HepG2 (cell line): ENCODE measurements around the gene NIPSNAP3A. TPM values are rescaled to one million over a fixed set of nuclear protein-coding genes. Genes with fewer than 3 reads are reported as not detected.

Source experiments
- IRF9 ChIP-seq: sonication (generic); formaldehyde crosslinking; IDR thresholded peaks from 2 replicates; pipeline ENCODE4 v1.8.0; 2022; ENCODE audit warnings: missing genetic modification reagents, mild to moderate bottlenecking, borderline replicate concordance
- KIAA2018 ChIP-seq: sonication (generic); formaldehyde crosslinking; IDR thresholded peaks from 2 replicates; pipeline ENCODE4 v1.5.0; 2020; ENCODE audit warnings: mild to moderate bottlenecking, missing genetic modification reagents, borderline replicate concordance
- KLF15 ChIP-seq: sonication (generic); formaldehyde crosslinking; IDR thresholded peaks from 2 replicates; pipeline ENCODE4 v1.8.1; 2023; ENCODE audit warnings: borderline replicate concordance, mild to moderate bottlenecking, inconsistent platforms, missing genetic modification reagents, mixed read lengths
- NFKB2 ChIP-seq: sonication (generic); formaldehyde crosslinking; IDR thresholded peaks from 2 replicates; pipeline ENCODE4 v1.4.0; 2020; ENCODE audit warnings: missing genetic modification reagents, borderline replicate concordance
- SP1 ChIP-seq, 2 experiments: fragments of 450-650 bp in 1 of 2; sonication (generic) in 1 of 2; formaldehyde crosslinking in 1 of 2; IDR thresholded peaks; 2 replicates each; pipeline versions ENCODE4 v1.4.0 to v1.6.1; 2016 to 2020; ENCODE audit warnings: missing genetic modification reagents in 1 of 2
- ZBTB20 ChIP-seq: sonication (generic); formaldehyde crosslinking; IDR thresholded peaks from 2 replicates; pipeline ENCODE4 v1.8.1; 2023; ENCODE audit warnings: missing genetic modification reagents, low read depth, mild to moderate bottlenecking, borderline replicate concordance
- ZNF232 ChIP-seq: sonication (generic); formaldehyde crosslinking; IDR thresholded peaks from 2 replicates; pipeline ENCODE4 v1.4.0; 2020; ENCODE audit warnings: missing genetic modification reagents, borderline replicate concordance
- ZNF281 ChIP-seq: sonication (generic); formaldehyde crosslinking; IDR thresholded peaks from 2 replicates; pipeline ENCODE4 v1.4.0; 2020; ENCODE audit warnings: missing genetic modification reagents, borderline replicate concordance
- ZNF383 ChIP-seq: sonication (generic); formaldehyde crosslinking; IDR thresholded peaks from 2 replicates; pipeline ENCODE4 v1.4.0; 2020; ENCODE audit warnings: missing genetic modification reagents, mild to moderate bottlenecking, borderline replicate concordance
- ZNF510 ChIP-seq: sonication (generic); formaldehyde crosslinking; IDR thresholded peaks from 2 replicates; pipeline ENCODE4 v1.4.0; 2020; ENCODE audit warnings: low read depth, mild to moderate bottlenecking, missing genetic modification reagents
- ZNF512B ChIP-seq: sonication (generic); formaldehyde crosslinking; IDR thresholded peaks from 2 replicates; pipeline ENCODE4 v1.5.1; 2020; ENCODE audit warnings: missing genetic modification reagents, mild to moderate bottlenecking, borderline replicate concordance
- polyA plus RNA-seq, 8 experiments: library from polyadenylated mRNA; depleted of rRNA in 3 of 8; stranded (reverse) in 7 of 8; unstranded in 1 of 8; fragments of >200 nt; fragmentation: Illumina TruSeq in 4 of 8; extraction: Trizol in 4 of 8; gene quantifications; 2 replicates each; pipeline versions ENCODE4 v1.2.1 to v1.2.3, GENCODE V29; 2011 to 2016; ENCODE audit warnings: low read depth in 4 of 8, missing spikeins in 1 of 8, mixed read lengths in 1 of 8; ENCODE audit not compliant: insufficient read depth in 1 of 8
- total RNA-seq, 5 experiments: library from RNA; depleted of rRNA; stranded (reverse); fragments of >200 nt; fragmentation: Illumina TruSeq; extraction: Trizol; gene quantifications; 2 replicates each; pipeline ENCODE4 v1.2.3, GENCODE V29; 2016; ENCODE audit warnings: low read depth in 1 of 5

Gene NIPSNAP3A
- total and polyA plus RNA-seq, 2 of the 13 experiments (the other 11 are each of a cell fraction or from before 2014, with no cell fraction given), result 13.7 to 14.6 TPM

- TF ChIP-seq ZNF512B (CRISPR knock-in tag) (peak; percentile 15; the same call in 1 of the 2 replicates), IRF9 (0 out of 2 replicates have a peak, but pooled peaks have one; percentile 49), NFKB2 (CRISPR knock-in tag) (peak; percentile 84; the same call in 1 of the 2 replicates), SP1 (IDR thresholded peaks at IDR 0.05) (no peak), SP1 (CRISPR knock-in tag; IDR thresholded peaks at IDR 0.05) (peak; percentile 19; the same call in 1 of the 2 replicates), ZNF232 (CRISPR knock-in tag) (peak; percentile 30; the same call in 1 of the 2 replicates), ZNF383 (CRISPR knock-in tag) (peak; percentile 94; the same call in 1 of the 2 replicates), KIAA2018 (no peak), ZNF510 (CRISPR knock-in tag) (peak; percentile 68; the same call in 1 of the 2 replicates), KLF15 (CRISPR knock-in tag) (no peak), ZBTB20 (CRISPR knock-in tag) (peak; percentile 43; the same call in 1 of the 2 replicates), ZNF281 (CRISPR knock-in tag) (no peak)
These were observed at the start of gene NIPSNAP3A (continued) for GRCh38 chr9:104747565-104748358.
